ENCODE measurements around the gene TNRC6C. TPM values are rescaled to one million over a fixed set of nuclear protein-coding genes. Genes with fewer than 3 reads are reported as not detected.
A peak's percentile ranks its signal among the peaks of the same experiment; 100 is the strongest.

The TNRC6C gene
- total RNA-seq, 4 donors from 2014 or later, result 4.7 to 9.0 (median 7.6) TPM

DNA sequence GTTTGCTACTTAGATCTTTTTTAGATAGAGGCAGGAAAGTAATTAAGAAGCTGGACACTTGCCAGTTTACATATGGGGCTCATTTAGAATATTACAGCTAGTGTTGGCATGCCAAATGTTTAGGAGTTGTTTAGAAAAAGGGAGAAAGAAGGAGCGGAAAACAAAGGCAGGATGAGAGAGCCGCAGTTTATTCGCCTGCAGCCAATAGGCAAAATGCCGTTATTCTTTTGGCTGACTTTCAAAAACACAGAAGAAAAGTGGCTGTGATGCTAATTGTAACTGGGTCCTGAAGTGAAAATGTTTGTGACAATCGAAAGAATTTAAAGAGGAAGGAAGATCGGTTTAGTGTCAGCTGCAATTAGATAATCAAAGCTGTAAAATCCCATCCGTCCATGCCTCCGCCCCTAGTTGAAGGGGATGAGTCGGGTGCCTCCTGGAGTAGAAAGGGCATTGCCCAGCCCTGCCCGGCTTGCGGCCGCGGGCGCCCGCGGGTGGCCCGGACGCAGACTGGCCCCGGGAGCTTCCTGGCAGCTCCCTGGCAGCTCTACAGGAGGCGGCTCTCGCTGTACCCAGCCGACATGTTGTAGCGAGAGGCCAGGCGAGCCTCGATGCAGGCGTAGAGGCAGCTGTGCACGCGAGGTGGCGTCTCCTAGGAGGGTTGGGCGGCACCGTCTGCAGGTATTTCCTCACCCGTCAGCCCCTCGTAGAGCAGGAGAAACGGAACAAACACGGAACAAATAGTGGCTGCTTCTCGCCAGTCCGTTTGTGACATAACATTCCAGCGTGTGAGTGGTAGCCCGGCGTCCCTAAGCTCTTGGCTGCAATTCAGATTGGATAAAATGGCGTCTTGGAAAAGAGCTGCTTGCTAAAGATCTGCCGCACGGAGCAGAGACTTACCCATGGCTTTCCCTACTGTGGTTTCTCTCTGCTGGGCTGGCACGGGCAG, 82.2 kb downstream of the TNRC6C start:
- peak overlapping the region; percentile 91 to 94 (median 92) for H3K27ac ChIP-seq
- ATAC-seq, result peak; percentile 78 to 81
- DNase-seq, result peak; percentile 57 to 83
- peaks cover 53 to 61% of the 10 kb centered on the region in 2 donors for H3K4me1 ChIP-seq
- in situ Hi-C loops (cut with MboI; ENCODE audit: low sequenced_read_pairs in 4 of 4) (no loop called here), intact Hi-C loops (cut with DNase I; ENCODE audit: low total_unique reads) (no loop called here)
- no peaks in the 10 kb centered on the region for H3K36me3 ChIP-seq
- TF ChIP-seq CTCF (IDR thresholded peaks at IDR 0.05 in 4 of 5, conservative IDR thresholded peaks at IDR 0.05 in 1 of 5), result peak in 2 of 5 experiments; percentile 24 to 30
- peak; percentile 11 to 54 for TF ChIP-seq POLR2A (IDR thresholded peaks at IDR 0.05)
- peak overlapping the region; percentile 54 to 74 (median 67) for H3K4me3 ChIP-seq
- H3K27me3 ChIP-seq, result no peaks in the 10 kb centered on the region
- H3K9me3 ChIP-seq, result no peaks in the 10 kb centered on the region

- in situ Hi-C loops (cut with MboI; ENCODE audit: low sequenced_read_pairs in 4 of 4) (no loop called here), intact Hi-C loops (cut with DNase I; ENCODE audit: low total_unique reads) (no loop called here)
- peak overlapping the region; percentile 54 to 74 (median 67) for H3K4me3 ChIP-seq
- H3K27ac ChIP-seq, result peak overlapping the region; percentile 91 to 94 (median 92)
- peak; percentile 6 to 26 for ATAC-seq
- TF ChIP-seq POLR2A (IDR thresholded peaks at IDR 0.05) (no peak), CTCF (IDR thresholded peaks at IDR 0.05 in 4 of 5, conservative IDR thresholded peaks at IDR 0.05 in 1 of 5) (no peak)
- H3K27me3 ChIP-seq, result no peaks in the 10 kb centered on the region
- H3K36me3 ChIP-seq, result no peaks in the 10 kb centered on the region
- no peak for DNase-seq
- H3K9me3 ChIP-seq, result no peaks in the 10 kb centered on the region
- peaks cover 59 to 65% of the 10 kb centered on the region in 2 donors for H3K4me1 ChIP-seq
These were observed 83.1 kb downstream of the TNRC6C start for GRCh38 chr17:78041386-78042179.

DNA sequence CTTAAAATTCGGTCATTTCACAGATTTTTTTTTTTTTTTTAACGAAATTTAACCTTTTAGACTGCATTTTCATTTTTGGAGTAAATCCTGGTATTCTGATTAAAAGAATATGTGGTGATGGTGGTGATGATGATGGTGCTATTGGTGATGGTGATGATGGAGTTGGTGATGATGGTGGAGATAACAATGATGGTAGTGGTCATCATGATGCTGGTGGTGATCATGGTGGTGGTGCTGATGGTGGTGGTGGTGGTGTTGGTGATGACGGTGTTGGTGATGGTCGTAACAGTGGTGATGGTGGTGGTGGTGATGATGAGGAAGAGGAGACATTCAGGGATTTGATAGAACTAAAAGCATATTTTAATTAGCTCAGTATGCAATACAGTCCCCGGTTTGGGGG, 84.0 kb downstream of the TNRC6C start:
- no peaks in the 10 kb centered on the region for H3K36me3 ChIP-seq
- TF ChIP-seq POLR2A (IDR thresholded peaks at IDR 0.05) (no peak), CTCF (IDR thresholded peaks at IDR 0.05 in 4 of 5, conservative IDR thresholded peaks at IDR 0.05 in 1 of 5) (no peak)
- no peak overlapping the region for H3K4me3 ChIP-seq
- intact Hi-C loops (cut with DNase I; ENCODE audit: low total_unique reads), result no loop called here
- H3K27ac ChIP-seq, result peak overlapping the region; percentile 91 to 94 (median 92)
- no peaks in the 10 kb centered on the region for H3K27me3 ChIP-seq
- H3K4me1 ChIP-seq, result peaks cover 67 to 72% of the 10 kb centered on the region in 2 donors
- in situ Hi-C loops (cut with MboI; ENCODE audit: low sequenced_read_pairs in 4 of 4), result no loop called here
- no peaks in the 10 kb centered on the region for H3K9me3 ChIP-seq
- ATAC-seq (no peak), DNase-seq (no peak)

GRCh38 chr17:78043031-78043430, 84.5 kb downstream of the TNRC6C start:
- Histone ChIP-seq H3K9me3 (no peaks in the 10 kb centered on the region), H3K27me3 (no peaks in the 10 kb centered on the region), H3K27ac (peak overlapping the region; percentile 91 to 94 (median 92)), H3K36me3 (no peaks in the 10 kb centered on the region), H3K4me1 (peaks cover 72 to 76% of the 10 kb centered on the region in 2 donors), H3K4me3 (no peak overlapping the region)
- TF ChIP-seq POLR2A (IDR thresholded peaks at IDR 0.05), result no peak
- TF ChIP-seq CTCF (IDR thresholded peaks at IDR 0.05 in 4 of 5, conservative IDR thresholded peaks at IDR 0.05 in 1 of 5), result no peak
- in situ Hi-C loops (cut with MboI; ENCODE audit: low sequenced_read_pairs in 4 of 4), result no loop called here
- intact Hi-C loops (cut with DNase I; ENCODE audit: low total_unique reads), result no loop called here
- DNase-seq, result peak; percentile 28 to 39
- no peak for ATAC-seq
